Measurements from ENCODE around the gene CAMLG. TPM values are rescaled to one million over a fixed set of nuclear protein-coding genes. Genes with fewer than 3 reads are reported as not detected.

CAMLG gene
- total and polyA plus RNA-seq, 9 of the 15 experiments (the other 6 are each of a cell fraction or from before 2014, with no cell fraction given) = 11.3 to 22.0 (median 16.3) TPM

- in situ Hi-C loops (cut with MboI) (no loop called here), intact Hi-C loops (cut with micrococcal nuclease) (no loop called here)
- no peak overlapping the region for H3K4me3 ChIP-seq
- ATAC-seq (no peak; the same call in 2 of the 3 replicates), FAIRE-seq (no peak), DNase-seq (ENCODE audit: extremely low read depth in 1 of 4, low spot score in 3 of 4) (peak in 1 of 4 experiments; percentile 24)
- H3K4me1 ChIP-seq (replicated peaks in 1 of 2; ENCODE audit: control insufficient read depth in 2 of 2, insufficient read depth in 2 of 2, low read length in 2 of 2) = peaks cover 0 to 3% of the 10 kb centered on the region in 2 experiments; a peak in 2 of 5 replicates
- H3K27me3 ChIP-seq (ENCODE audit: control insufficient read depth in 2 of 2, insufficient read depth in 2 of 2, low read length in 2 of 2) = no peaks in the 10 kb centered on the region
- ChIA-PET POLR2A (interaction anchor here (0.6 kb wide), 1 partner anchor 261 kb away, joined by 3 read pairs; no protein-coding TSS in a partner anchor), CTCF (ENCODE audit: low intra/inter-chr PET ratio) (no interaction called here)
- no peak overlapping the region for H3K4me2 ChIP-seq (ENCODE audit: insufficient read depth, low read length)
- H3K9me1 ChIP-seq (ENCODE audit: control insufficient read depth, insufficient read depth, low read length) = no peaks in the 10 kb centered on the region
- H3K9ac ChIP-seq (ENCODE audit: insufficient read depth in 1 of 2, low read depth in 2 of 2, low read length in 2 of 2) = no peak overlapping the region
- no peaks in the 10 kb centered on the region for H3K9me3 ChIP-seq (replicated peaks; ENCODE audit: control insufficient read depth, insufficient read depth, low read depth, low read length)
- TF ChIP-seq CBFA2T3 (IDR thresholded peaks at IDR 0.05) = 0 out of 2 replicates have a peak, but pooled peaks have one; percentile 10
- TF ChIP-seq ZNF778 (CRISPR knock-in tag; IDR thresholded peaks at IDR 0.05) = no peak
- no peak for TF ChIP-seq PCBP1 (IDR thresholded peaks at IDR 0.05; ENCODE audit: low read depth, low read length, poor library complexity, severe bottlenecking)
- peaks cover 63% of the 10 kb centered on the region for H3K36me3 ChIP-seq (ENCODE audit: control insufficient read depth, insufficient read depth, low read length)
- 69% methylated on average over 5 of the region's 5 CpGs for WGBS (ENCODE audit: insufficient coverage, low coverage, missing lambda C conversion rate)
- no peak overlapping the region for H2AFZ ChIP-seq (ENCODE audit: low read depth, low read length)
- no peaks in the 10 kb centered on the region for H3K79me2 ChIP-seq (ENCODE audit: control insufficient read depth, insufficient read depth, low read length)
- no peaks in the 10 kb centered on the region for H4K20me1 ChIP-seq (replicated peaks; ENCODE audit: control insufficient read depth, insufficient read depth, low read length)
- no TSS peak for BruUV-seq (replicated peaks)
- no peak overlapping the region; the same call in 2 of the 3 replicates for H3K27ac ChIP-seq (ENCODE audit: extremely low read depth, low read depth, low read length)
Measured at GRCh38 chr5:134714120-134714519, 24.2 kb upstream of the CAMLG start.

- H3K4me2 ChIP-seq (ENCODE audit: insufficient read depth, low read length) = no peak overlapping the region
- no peak overlapping the region for H3K27ac ChIP-seq (ENCODE audit: extremely low read depth, low read depth, low read length)
- no peak overlapping the region for H3K4me3 ChIP-seq
- H3K9ac ChIP-seq (ENCODE audit: insufficient read depth in 1 of 2, low read depth in 2 of 2, low read length in 2 of 2) = no peak overlapping the region
- no peaks in the 10 kb centered on the region for H3K9me3 ChIP-seq (replicated peaks; ENCODE audit: control insufficient read depth, insufficient read depth, low read depth, low read length)
- POLR2A ChIA-PET = interaction anchor here (0.6 kb wide), 1 partner anchor 260 kb away, joined by 3 read pairs; no protein-coding TSS in a partner anchor
- peaks cover 0 to 3% of the 10 kb centered on the region in 2 experiments; a peak in 2 of 5 replicates for H3K4me1 ChIP-seq (replicated peaks in 1 of 2; ENCODE audit: control insufficient read depth in 2 of 2, insufficient read depth in 2 of 2, low read length in 2 of 2)
- no peaks in the 10 kb centered on the region for H3K9me1 ChIP-seq (ENCODE audit: control insufficient read depth, insufficient read depth, low read length)
- CTCF ChIA-PET (ENCODE audit: low intra/inter-chr PET ratio) = no interaction called here
- no peak for FAIRE-seq
- in situ Hi-C loops (cut with MboI) (no loop called here), intact Hi-C loops (cut with micrococcal nuclease) (no loop called here)
- DNase-seq (ENCODE audit: extremely low read depth in 1 of 4, low spot score in 3 of 4) = no peak
- no peak; the same call in 2 of the 3 replicates for ATAC-seq
- H3K27me3 ChIP-seq (ENCODE audit: control insufficient read depth in 2 of 2, insufficient read depth in 2 of 2, low read length in 2 of 2) = no peaks in the 10 kb centered on the region
- H3K36me3 ChIP-seq (ENCODE audit: control insufficient read depth, insufficient read depth, low read length) = peaks cover 63% of the 10 kb centered on the region
- no TSS peak for BruUV-seq (replicated peaks)
- H3K79me2 ChIP-seq (ENCODE audit: control insufficient read depth, insufficient read depth, low read length) = no peaks in the 10 kb centered on the region
- 85% methylated on average over 3 of the region's 3 CpGs for WGBS (ENCODE audit: insufficient coverage, low coverage, missing lambda C conversion rate)
- no peak overlapping the region for H2AFZ ChIP-seq (ENCODE audit: low read depth, low read length)
- H4K20me1 ChIP-seq (replicated peaks; ENCODE audit: control insufficient read depth, insufficient read depth, low read length) = no peaks in the 10 kb centered on the region
- TF ChIP-seq CBX8 (IDR thresholded peaks at IDR 0.05; ENCODE audit: borderline replicate concordance, extremely low read depth, low read depth, low read length, poor library complexity, severe bottlenecking) (no peak), CBFA2T3 (IDR thresholded peaks at IDR 0.05) (0 out of 2 replicates have a peak, but pooled peaks have one; percentile 5), NFRKB (IDR thresholded peaks at IDR 0.05; ENCODE audit: low read depth) (no peak), ELK3 (CRISPR knock-in tag; IDR thresholded peaks at IDR 0.05) (no peak), HMBOX1 (IDR thresholded peaks at IDR 0.05) (no peak), MTA1 (IDR thresholded peaks at IDR 0.05; ENCODE audit: borderline replicate concordance) (no peak), ARID2 (IDR thresholded peaks at IDR 0.05) (no peak), TEAD4 (IDR thresholded peaks at IDR 0.05; ENCODE audit: low read length) (peak; percentile 46; the same call in 1 of the 2 replicates), TEAD4 (CRISPR knock-in tag; IDR thresholded peaks at IDR 0.05; ENCODE audit: borderline replicate concordance) (no peak), SREBF2 (CRISPR knock-in tag; IDR thresholded peaks at IDR 0.05) (no peak), HDAC1 (IDR thresholded peaks at IDR 0.05) (no peak), XRCC5 (IDR thresholded peaks at IDR 0.05; ENCODE audit: low read depth, low read length) (no peak)
Measured at GRCh38 chr5:134714541-134714940, 23.8 kb upstream of the CAMLG start.

Data from K562 (cell line).